Measurements from ENCODE around the gene RETREG3. TPM values are rescaled to one million over a fixed set of nuclear protein-coding genes. Genes with fewer than 3 reads are reported as not detected.
A peak's percentile ranks its signal among the peaks of the same experiment; 100 is the strongest.

RETREG3 gene
- total and polyA plus RNA-seq, 9 of the 15 experiments (the other 6 are each of a cell fraction or from before 2014, with no cell fraction given), result 4.1 to 39.0 (median 16.9) TPM

GRCh38 chr17:42536372-42537155, 72.6 kb downstream of the RETREG3 start (continued):
- TF ChIP-seq ZBTB34 (CRISPR knock-in tag; IDR thresholded peaks at IDR 0.05), result no peak
- no peak for TF ChIP-seq RAD51 (IDR thresholded peaks at IDR 0.05; ENCODE audit: borderline replicate concordance, low read depth)
- no peak for TF ChIP-seq ZNF655 (CRISPR knock-in tag; IDR thresholded peaks at IDR 0.05)
- no peak; the same call in 1 of the 2 replicates for TF ChIP-seq ZBTB9 (CRISPR knock-in tag; IDR thresholded peaks at IDR 0.05)
- TF ChIP-seq PRPF4 (IDR thresholded peaks at IDR 0.05; ENCODE audit: insufficient read depth, low read depth, low read length, poor library complexity, severe bottlenecking), result no peak
- no peak for TF ChIP-seq NEUROD1 (IDR thresholded peaks at IDR 0.05; ENCODE audit: borderline replicate concordance, low read depth, low read length, partially characterized antibody)
- TF ChIP-seq FOXK2 (conservative IDR thresholded peaks at IDR 0.05 in 1 of 2, IDR thresholded peaks at IDR 0.05 in 1 of 2; ENCODE audit: low read depth in 2 of 2), result 0 out of 4 replicates have a peak, but pooled peaks of 1 of the 2 experiments have one; percentile 23
- TF ChIP-seq E2F6 (IDR thresholded peaks at IDR 0.05; ENCODE audit: borderline replicate concordance in 1 of 2, extremely low read depth in 1 of 2, insufficient read depth in 1 of 2, insufficient read length in 1 of 2, low read depth in 1 of 2, low read length in 1 of 2, poor library complexity in 1 of 2, severe bottlenecking in 1 of 2), result peak; percentile 23 to 58
- 0 out of 2 replicates have a peak, but pooled peaks have one; percentile 8 for TF ChIP-seq MECOM (CRISPR knock-in tag; IDR thresholded peaks at IDR 0.05)
- no peak for TF ChIP-seq DNMT1 (IDR thresholded peaks at IDR 0.05)
- TF ChIP-seq CREB3 (tag; conservative IDR thresholded peaks at IDR 0.05; ENCODE audit: low read depth), result no peak; the same call in 1 of the 2 replicates
- TF ChIP-seq ZNF324 (CRISPR knock-in tag; IDR thresholded peaks at IDR 0.05), result no peak
- no peak for TF ChIP-seq ZC3H4 (CRISPR knock-in tag; IDR thresholded peaks at IDR 0.05; ENCODE audit: borderline replicate concordance)
- TF ChIP-seq SRSF3 (IDR thresholded peaks at IDR 0.05; ENCODE audit: insufficient read depth, low read length), result no peak
- peak; percentile 52 for TF ChIP-seq HNRNPLL (IDR thresholded peaks at IDR 0.05; ENCODE audit: low read depth, low read length, poor library complexity, severe bottlenecking)
- no peak for TF ChIP-seq NR2C1 (IDR thresholded peaks at IDR 0.05)
- no peak for TF ChIP-seq NR2C1 (tag; IDR thresholded peaks at IDR 0.05)
- no peak for TF ChIP-seq ZNF282 (CRISPR knock-in tag; IDR thresholded peaks at IDR 0.05)
- no peak for TF ChIP-seq ZNF316 (IDR thresholded peaks at IDR 0.05)
- no peak for TF ChIP-seq SREBF1 (IDR thresholded peaks at IDR 0.05; ENCODE audit: borderline replicate concordance, low read depth, low read length)
- TF ChIP-seq MXI1 (IDR thresholded peaks at IDR 0.05; ENCODE audit: low read depth, low read length), result peak; percentile 64; the same call in 1 of the 2 replicates
